HG02588 (cell line): ENCODE results near the gene ARSA.

Experiments used
- ATAC-seq: cut with Tn5 transposase; IDR thresholded peaks from one replicate; pipeline ENCODE4 v1.9.1; 2021; ENCODE audit warnings: mild to moderate bottlenecking, moderate library complexity; ENCODE audit not compliant: unreplicated experiment

ARSA gene

DNA sequence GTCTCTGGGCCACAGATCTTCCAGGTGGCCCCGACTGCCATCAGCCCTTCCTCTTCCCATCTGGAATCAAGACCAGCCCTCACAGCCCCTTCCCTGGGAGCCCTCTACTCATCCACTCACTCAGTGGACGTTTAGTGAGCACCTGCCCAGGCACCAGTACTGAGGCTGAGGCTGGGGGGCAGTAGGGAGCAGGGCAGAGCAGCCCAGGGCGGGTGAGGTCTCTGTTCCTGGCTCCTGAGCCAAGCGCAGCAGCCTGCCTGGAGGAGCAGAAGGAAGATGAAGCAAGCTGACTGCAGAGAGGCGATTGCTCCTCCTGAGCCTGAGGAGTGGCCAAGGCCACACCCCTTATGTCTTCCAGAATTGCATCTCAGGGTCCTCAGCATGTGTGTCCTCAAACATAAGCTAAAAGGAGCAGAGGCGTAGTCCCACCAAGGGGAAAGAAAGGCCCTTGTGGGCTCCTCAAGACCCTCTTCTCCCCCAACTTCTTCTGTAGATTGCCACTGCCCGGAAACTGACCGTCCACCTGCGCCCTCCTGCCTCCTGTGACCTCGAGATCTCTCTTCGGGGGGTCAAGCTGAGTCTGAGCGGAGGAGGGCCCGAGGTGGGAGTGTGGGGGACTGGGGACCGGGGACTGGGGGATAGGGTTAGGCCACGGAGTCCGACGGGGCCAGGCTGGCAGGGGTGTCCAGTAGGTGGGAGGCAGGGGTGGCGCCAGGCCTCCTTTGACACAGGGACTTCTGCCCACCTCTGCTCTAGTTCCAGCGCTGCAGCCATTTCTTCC lies 21.6 kb downstream of the ARSA start:
- no peak for ATAC-seq

DNA sequence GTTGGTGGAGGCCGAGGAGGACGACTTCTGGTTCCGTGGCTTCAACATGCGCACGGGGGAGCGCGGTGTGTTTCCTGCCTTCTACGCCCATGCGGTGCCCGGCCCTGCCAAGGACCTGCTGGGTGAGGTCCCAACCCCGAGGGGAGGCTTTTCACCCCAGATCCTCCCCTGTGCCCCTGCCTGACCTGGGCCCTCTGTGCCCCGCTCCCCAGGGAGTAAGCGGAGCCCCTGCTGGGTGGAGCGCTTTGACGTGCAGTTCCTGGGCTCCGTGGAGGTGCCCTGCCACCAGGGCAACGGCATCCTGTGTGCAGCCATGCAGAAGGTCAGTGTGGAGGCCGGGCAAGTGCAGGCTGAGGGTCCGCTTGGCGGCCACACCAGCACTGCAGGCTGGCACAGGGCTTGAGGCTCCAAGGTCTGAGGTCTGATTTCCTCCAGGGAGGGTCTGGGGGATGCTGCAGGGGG lies 22.3 kb downstream of the ARSA start:
- no peak for ATAC-seq

DNA sequence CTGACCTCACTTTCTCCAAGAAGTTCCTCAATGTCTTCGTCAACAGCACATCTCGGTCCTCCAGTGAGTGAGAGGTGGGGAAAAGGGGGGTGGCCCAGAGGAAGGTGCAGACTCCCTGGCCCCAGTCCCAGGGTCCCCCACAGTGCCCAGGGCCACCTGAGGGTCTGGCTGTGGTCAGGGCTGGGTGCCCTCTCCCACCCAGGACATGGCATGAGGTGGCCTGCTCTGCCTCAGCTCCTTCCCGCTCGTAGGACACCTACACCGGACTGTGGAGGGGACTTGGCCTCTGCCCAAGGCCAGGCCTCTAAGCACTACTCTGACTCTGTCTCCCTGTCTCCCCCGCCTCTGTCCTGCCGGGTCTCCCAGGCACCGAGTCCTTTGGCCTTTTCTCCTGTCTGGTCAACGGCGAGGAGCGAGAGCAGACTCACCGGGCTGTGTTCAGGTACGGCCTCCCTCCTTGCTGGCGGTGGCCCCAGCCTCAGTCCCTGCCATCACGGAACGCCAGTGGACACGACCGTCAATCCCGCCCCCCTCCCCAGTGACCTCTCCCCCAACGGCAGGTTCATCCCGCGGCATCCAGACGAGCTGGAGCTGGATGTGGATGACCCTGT lies 22.8 kb downstream of the ARSA start:
- no peak for ATAC-seq

DNA sequence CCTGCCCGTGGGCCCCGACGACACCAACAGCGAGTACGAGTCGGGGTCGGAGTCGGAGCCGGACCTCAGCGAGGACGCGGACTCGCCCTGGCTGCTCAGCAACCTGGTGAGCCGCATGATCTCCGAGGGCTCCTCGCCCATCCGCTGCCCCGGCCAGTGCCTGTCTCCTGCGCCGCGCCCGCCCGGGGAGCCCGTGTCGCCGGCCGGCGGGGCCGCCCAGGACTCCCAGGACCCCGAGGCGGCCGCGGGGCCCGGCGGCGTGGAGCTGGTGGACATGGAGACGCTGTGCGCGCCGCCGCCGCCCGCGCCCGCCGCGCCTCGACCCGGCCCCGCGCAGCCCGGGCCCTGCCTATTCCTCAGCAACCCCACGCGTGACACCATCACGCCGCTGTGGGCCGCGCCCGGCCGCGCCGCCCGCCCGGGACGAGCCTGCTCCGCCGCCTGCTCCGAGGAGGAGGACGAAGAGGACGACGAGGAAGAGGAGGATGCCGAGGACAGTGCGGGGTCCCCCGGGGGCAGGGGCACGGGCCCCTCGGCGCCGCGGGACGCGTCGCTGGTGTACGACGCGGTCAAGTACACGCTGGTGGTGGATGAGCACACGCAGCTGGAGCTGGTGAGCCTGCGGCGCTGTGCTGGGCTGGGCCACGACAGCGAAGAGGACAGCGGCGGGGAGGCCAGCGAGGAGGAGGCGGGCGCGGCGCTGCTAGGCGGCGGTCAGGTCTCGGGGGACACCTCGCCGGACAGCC lies 23.5 kb downstream of the ARSA start:
- no peak for ATAC-seq

DNA sequence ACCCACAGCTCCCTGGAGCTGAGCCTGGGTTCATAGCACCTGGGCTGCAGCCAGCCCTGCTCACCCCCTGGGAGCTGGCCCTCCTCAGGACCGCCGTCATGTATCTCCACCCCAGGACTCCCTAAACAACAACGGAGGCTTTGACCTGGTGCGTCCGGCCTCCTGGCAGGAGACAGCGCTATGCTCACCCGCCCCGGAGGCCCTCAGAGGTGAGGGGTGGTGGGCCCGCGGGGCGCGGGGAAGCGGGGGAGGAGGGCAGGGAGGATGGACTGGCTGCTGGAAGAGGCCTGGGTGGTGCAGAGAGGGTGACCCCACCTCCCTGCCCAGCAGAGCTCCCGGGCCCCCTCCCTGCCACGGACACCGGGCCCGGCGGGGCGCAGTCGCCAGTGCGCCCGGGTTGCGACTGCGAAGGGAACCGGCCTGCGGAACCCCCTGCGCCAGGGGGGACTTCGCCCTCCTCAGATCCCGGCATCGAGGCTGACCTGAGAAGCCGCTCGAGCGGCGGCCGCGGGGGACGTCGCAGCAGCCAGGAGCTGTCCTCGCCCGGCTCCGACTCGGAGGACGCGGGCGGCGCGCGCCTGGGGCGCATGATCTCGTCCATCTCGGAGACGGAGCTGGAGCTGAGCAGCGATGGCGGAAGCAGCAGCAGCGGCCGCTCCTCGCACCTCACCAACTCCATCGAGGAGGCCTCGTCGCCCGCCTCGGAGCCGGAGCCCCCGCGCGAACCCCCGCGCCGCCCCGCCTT lies 24.3 kb downstream of the ARSA start:
- ATAC-seq, result no peak

DNA sequence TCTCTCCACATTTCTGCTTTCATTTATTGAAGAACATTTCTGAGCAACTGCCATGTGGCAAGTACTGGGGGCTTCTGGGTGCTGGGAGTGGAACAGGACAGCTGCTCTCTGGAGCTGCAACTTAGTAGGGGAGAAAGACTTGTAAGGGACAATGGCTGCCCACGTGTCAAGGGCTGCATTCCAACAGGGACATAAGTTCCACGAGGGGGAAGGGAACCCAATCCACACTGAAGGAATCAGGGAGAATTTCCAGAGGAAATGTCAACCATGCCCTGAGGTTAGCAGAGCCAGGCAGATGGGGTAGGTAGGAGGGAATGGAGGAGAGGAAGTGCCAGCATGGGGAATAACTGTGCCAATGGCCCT lies 25.6 kb downstream of the ARSA start:
- ATAC-seq, result no peak

DNA sequence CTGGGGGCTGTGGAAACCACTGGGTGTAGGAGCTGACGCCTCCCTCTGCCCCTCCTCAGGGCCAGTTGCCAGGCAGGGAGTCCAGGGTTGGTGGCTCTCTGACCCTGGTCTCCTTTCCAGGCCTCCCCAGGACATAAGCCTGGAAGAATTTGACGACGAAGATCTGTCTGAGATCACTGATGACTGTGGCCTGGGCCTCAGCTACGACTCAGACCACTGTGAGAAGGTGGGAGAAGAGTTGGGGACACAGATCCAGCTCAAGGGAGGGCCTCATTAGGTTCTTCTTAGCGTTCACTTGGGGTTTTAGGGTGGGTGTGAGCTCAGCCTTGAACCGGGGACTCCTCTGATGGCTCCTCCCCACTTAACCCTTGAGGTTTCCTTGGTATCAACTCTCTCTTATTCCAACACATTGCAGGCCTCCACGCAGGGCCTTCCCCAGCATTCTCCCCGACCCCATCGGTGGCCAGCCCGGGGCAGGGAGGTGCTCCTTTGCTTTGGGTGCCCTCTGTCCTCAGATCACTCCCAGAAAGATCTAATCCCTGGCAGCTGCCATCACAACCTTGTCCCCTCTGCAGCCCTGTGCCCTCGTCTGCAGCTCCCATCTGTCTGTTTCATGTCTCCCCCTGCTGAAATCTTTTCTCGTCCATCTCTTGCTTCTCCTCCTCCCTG lies 26.1 kb downstream of the ARSA start:
- no peak for ATAC-seq

DNA sequence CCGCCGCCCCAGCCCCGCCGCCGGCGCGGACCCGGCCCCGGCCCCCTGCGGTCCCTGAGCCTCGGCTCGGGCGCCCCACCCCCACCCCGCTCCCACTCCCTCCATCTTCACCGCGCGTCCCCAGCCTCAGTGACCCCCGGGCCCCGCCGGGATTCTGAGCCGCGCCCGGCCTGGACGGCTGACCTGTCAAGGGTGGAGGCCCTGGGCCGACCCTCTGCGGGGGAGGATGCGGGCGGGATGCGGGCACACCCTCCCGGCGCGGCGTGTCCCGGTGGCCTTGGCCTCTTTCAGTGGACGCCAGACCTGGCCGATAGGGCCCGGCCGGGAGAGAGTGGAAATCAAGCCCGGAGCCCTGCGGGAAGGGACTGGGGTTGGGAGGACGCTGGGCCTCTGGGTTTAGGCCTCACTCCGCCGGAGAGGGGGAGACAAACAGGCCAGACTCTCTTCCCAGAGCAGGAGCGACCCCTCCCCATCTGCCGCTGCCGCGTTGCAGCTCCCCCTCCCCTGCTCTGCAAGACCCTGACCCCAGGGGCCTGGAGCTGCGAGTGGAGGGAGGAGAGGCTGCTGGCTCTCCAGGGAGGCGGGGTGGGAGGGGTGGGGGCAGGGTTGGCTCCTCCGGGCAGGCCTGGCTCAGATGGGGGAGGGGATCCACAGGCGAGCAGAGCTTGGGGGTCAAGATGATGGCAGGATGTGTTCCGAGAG lies 26.8 kb downstream of the ARSA start:
- no peak for ATAC-seq

DNA sequence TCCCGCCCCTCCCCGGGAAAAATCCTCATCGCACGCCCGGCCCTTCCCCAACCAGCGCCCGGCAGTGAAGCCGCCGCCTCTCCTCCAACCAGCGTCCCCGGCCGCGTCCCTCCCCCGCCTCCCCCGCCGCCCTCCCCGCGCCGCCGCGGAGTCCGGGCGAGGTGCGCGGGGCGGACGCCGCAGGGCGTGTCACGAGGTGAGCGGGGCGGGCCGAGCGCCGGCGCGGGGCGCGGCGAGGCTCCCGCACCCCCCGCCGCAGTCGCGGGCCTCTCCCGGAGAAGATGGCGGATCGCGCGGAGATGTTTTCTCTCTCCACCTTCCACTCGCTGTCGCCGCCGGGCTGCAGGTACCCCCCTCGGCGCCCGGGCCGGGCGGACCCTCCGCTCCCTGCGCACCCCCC lies 27.4 kb downstream of the ARSA start, which contains the start of gene MAPK8IP2:
Gene MAPK8IP2 (plus strand): TSS at position 256 of the 400 bp plus-strand sequence. CDS start 26 bp downstream, at position 282.
- ATAC-seq, result no peak

DNA sequence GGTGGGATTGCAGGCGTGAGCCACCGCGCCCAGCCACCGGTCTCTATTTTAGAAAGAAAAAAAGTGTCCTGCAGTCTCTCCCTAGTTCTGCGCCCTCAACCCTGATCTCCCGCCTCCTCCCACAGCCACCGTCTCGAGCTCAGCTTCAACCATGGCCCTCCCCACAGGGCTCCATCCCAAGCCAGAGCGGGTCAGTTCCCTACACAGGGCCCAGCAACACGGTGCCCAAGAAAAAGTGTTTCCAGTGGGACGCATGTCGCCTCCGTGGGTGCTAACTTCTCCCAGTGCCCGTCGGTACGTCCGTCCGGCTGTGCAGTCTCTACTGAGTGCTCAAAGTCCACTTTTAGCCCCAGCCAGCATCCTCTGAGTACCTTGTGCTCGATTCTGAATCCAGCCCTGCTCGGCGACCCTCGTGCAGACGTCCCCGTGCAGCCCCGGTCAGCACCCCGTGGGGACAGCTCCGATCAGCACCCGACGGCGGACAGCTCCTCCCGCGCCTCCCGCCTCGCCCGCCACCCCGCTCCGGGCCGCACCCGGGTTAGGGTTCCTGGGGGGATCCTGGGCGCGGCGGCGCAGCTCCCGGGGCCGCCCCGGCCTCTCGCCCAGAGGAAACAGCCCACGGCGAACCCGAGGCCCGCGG lies 28.0 kb downstream of the ARSA start:
- ATAC-seq, result no peak

DNA sequence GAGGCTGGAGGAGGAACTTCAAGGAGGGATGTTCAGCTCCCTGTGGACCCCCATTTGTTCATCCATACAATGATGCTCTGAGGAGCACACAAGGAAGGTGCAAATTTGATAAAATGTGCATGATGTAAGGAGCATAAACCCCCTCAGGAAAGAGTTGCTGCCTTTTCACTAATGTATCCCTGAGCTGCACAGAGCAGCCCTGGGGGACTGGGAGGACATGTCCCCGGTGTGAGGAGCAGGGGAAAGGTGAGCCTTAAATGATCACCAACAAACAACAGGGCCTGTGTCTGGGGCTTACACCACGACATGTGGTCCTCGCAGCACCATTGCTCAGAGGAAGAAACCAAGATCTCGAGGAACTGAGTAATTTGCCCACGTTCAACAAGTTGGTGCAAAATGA lies 30.9 kb downstream of the ARSA start:
- ATAC-seq, result no peak

DNA sequence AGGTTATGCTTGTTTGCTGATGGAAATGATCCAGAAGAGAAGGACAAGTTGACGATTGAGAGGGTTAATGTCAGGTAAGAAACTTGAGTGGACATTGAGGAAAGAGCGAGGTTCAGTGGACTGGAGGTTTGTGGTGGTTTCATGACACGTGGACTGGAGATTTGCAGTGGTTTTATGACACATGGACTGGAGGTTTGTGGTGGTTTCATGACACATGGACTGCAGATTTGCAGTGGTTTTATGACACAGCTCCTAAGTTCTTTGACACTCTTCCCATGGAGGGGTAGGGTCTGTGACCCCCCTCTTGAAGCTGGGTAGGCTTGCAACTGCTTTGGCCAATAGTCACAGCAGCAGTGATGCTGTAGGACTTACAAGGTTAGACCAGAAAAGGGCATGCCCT lies 32.8 kb downstream of the ARSA start:
- no peak for ATAC-seq

DNA sequence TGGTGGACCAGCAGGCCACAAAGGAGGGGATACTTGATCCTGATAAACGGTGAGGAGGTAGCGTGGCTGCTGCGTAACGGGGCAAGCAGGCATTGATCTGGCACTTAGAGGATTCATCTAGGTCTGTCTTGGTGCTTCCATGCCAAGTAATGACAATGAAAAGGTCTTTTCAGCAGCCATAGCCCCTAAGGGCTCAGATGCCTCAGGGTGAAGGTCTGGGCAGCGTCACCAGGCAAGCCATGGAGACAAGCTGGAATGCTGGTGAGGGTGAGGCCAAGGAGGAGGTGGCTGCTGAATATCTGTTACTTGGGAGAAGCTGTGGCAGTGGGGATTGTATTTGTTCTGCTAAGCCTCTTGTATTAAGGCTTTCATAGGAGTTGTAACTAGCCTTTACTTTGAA lies 40.5 kb downstream of the ARSA start:
- ATAC-seq, result no peak

DNA sequence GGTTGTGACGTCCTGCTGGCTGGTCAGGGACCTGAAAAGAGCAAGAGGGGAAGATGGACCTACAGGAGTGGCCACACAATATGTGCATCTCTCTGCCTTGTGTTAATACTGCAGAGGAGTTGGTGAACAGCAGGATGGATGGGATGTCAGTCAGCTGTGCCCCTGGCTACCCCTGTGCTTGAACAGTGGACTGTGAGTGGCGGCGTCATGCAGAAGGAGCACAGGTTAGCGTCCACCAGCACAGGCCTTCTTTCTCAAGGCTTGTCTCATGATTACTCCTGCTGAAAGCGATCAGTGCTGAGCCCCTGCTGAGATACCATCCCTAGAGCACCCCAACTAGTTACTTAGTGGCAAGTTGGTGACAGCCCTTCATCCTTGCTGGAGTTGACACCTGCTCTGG lies 41.5 kb downstream of the ARSA start:
- ATAC-seq, result no peak

DNA sequence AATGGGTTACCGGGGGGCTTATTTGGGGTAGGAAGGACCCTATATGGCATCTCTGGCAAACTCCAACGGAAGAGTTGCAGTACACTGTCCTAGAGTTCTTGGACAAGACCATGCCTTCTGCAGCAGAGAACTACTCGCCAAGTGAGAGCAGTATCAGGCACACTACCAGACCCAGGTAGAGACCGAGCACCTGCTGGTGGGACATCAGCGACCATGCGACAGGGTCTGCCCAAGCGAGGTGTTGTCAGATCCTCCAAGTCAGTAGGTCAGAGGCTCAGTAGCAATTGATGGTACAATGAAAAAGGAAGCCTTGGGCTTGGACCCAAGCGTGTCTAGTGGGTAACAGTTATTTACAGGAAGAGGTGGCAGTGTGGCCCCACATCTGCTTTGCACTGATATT lies 42.2 kb downstream of the ARSA start:
- no peak for ATAC-seq

DNA sequence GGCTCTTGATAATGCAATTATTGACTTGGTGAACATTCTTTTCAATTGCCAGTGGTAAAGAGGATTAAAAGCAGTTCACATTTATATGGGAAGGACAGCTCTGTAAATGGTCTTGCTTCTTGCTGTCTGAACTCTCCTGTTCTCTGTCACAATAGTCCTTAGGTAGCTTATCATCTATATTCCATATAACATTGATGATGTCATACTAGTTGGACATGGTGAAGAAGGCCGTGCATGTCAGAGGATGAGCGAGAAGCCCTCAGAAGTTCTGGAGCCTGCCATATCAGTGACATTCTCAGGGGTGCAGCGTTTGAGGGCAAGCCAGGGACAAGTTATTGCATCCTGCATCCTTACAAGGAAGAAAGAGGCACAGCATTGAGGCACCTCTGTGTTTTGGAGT lies 42.7 kb downstream of the ARSA start:
- no peak for ATAC-seq

DNA sequence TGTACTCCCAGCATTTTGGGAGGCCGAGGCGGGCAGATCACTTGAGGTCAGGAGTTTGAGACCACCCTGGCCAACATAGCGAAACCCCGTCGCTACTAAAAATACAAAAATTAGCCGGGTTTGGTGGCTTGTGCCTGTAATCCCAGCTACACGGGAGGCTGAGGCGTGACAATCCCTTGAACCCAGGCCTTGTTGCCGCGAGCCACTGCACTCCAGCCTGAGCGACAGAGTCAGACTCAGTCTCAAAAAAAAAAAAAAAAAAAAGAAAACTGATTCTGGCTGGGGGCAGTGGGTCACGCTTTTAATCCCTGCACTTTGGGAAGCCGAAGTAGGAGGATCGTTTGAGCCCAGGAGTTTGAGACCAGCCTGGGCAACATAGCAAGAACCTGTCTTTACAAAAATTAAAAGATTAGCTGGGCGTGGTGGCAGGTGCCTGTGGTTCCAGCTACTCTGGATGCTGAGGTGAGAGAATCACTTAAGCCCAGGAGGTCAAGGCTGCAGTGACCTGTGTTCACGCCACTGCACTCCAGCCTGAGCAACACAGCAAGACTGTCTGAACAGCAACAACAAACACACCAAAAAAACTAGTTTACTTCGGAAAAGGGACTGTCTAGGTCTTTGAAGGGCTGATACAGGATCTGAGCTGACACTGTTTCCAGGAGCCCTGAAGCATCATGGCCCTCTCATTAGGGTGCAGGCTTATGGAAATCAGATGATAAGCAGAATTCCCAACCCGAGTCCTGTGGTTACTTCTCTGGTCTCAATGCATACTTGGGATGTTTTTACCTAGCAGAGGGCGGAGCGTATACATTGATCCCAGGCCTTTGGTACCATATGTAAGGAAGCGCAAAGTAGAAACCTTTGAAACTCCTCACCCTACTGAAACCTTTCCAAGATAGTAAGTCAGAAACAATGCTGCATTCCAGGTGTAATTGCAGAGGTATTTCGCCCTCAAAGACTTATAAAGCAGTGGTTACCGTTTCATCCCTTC lies 43.6 kb downstream of the ARSA start:
- ATAC-seq, result no peak

DNA sequence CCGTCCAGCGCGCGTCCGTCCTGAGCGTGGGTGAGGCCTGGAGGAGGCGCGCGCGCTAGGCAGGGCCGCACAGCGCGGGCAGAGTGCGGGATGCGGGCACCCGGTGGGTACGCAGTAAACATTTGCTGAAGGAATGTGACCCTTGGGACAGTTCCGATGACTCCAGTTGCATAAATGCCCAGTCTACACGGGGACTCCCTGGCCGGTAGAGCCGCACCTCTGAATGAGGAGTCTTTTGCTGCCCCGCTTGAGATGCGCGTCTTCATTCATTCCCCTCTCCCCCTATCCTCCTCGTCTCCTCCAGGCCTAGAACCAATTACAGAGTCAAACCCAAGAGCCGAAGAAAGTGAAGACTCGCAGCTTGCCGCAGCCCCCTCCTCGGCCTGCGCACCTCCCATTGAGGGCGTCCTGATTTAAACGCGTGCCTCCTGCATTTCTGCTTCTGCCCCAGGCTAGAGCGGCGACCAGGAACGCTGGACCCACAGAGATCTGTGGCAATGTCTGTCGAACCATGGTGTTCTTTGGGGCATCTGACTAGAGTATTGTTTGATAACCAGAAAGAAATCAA lies 44.6 kb downstream of the ARSA start:
- peak; percentile 16 for ATAC-seq
